ENCODE results near the gene SIRPB2. TPM values are rescaled to one million over a fixed set of nuclear protein-coding genes. Genes with fewer than 3 reads are reported as not detected.

Gene SIRPB2
- polyA plus RNA-seq, 1 experiment = not detected

- H3K27me3 ChIP-seq (ENCODE audit: control insufficient read depth, insufficient read depth, low read length) = peaks cover 2% of the 10 kb centered on the region; the same call in 1 of the 2 replicates
- H3K36me3 ChIP-seq (ENCODE audit: control insufficient read depth, insufficient read depth, low read length) = no peaks in the 10 kb centered on the region
- TF ChIP-seq CTCF (IDR thresholded peaks at IDR 0.05; ENCODE audit: insufficient read depth, low read depth, low read length) = no peak
- DNase-seq (ENCODE audit: low read depth) = no peak
- ChIA-PET CTCF (interaction anchor here (1.7 kb wide), 1 partner anchor 24 kb away, joined by 6 read pairs; no protein-coding TSS in a partner anchor), POLR2A (no interaction called here)
- H3K4me3 ChIP-seq (ENCODE audit: low read depth, low read length) = no peak overlapping the region
These were observed 36.7 kb upstream of the SIRPB2 start for GRCh38 chr20:1527923-1528322.

- H3K27me3 ChIP-seq (ENCODE audit: control insufficient read depth, insufficient read depth, low read length) = peaks cover 2% of the 10 kb centered on the region; the same call in 1 of the 2 replicates
- no peak for DNase-seq (ENCODE audit: low read depth)
- no peaks in the 10 kb centered on the region for H3K36me3 ChIP-seq (ENCODE audit: control insufficient read depth, insufficient read depth, low read length)
- no peak for TF ChIP-seq CTCF (IDR thresholded peaks at IDR 0.05; ENCODE audit: insufficient read depth, low read depth, low read length)
- CTCF ChIA-PET = interaction anchor here (0.8 kb wide), 1 partner anchor 10 kb away, joined by 3 read pairs; no protein-coding TSS in a partner anchor
- POLR2A ChIA-PET = no interaction called here
- H3K4me3 ChIP-seq (ENCODE audit: low read depth, low read length) = no peak overlapping the region
These were observed 35.7 kb upstream of the SIRPB2 start for GRCh38 chr20:1526896-1527295.

- Histone ChIP-seq H3K27me3 (ENCODE audit: control insufficient read depth, insufficient read depth, low read length) (peaks cover 6% of the 10 kb centered on the region), H3K36me3 (ENCODE audit: control insufficient read depth, insufficient read depth, low read length) (no peaks in the 10 kb centered on the region), H3K4me3 (ENCODE audit: low read depth, low read length) (no peak overlapping the region)
- TF ChIP-seq CTCF (IDR thresholded peaks at IDR 0.05; ENCODE audit: insufficient read depth, low read depth, low read length) = no peak
- ChIA-PET POLR2A (no interaction called here), CTCF (interaction anchor here (0.8 kb wide), 1 partner anchor 9 kb away, joined by 3 read pairs; no protein-coding TSS in a partner anchor)
- DNase-seq (ENCODE audit: low read depth) = no peak
These were observed 35.1 kb upstream of the SIRPB2 start for GRCh38 chr20:1526310-1526709.

GRCh38 chr20:1524004-1524403 is 32.8 kb upstream of the SIRPB2 start:
- TF ChIP-seq CTCF (IDR thresholded peaks at IDR 0.05; ENCODE audit: insufficient read depth, low read depth, low read length) = no peak
- POLR2A ChIA-PET = no interaction called here
- no peak for DNase-seq (ENCODE audit: low read depth)
- CTCF ChIA-PET = no interaction called here
- Histone ChIP-seq H3K36me3 (ENCODE audit: control insufficient read depth, insufficient read depth, low read length) (no peaks in the 10 kb centered on the region), H3K4me3 (ENCODE audit: low read depth, low read length) (no peak overlapping the region), H3K27me3 (ENCODE audit: control insufficient read depth, insufficient read depth, low read length) (peaks cover 5% of the 10 kb centered on the region)

GRCh38 chr20:1517010-1517409 is 25.8 kb upstream of the SIRPB2 start:
- TF ChIP-seq CTCF (IDR thresholded peaks at IDR 0.05; ENCODE audit: insufficient read depth, low read depth, low read length) = no peak
- Histone ChIP-seq H3K27me3 (ENCODE audit: control insufficient read depth, insufficient read depth, low read length) (peaks cover 7% of the 10 kb centered on the region), H3K36me3 (ENCODE audit: control insufficient read depth, insufficient read depth, low read length) (no peaks in the 10 kb centered on the region), H3K4me3 (ENCODE audit: low read depth, low read length) (no peak overlapping the region)
- DNase-seq (ENCODE audit: low read depth) = no peak
- ChIA-PET CTCF (interaction anchor here (0.5 kb wide), 1 partner anchor 9 kb away, joined by 3 read pairs; no protein-coding TSS in a partner anchor), POLR2A (no interaction called here)

Data from BJ (cell line).